ENCODE results near the gene CAMK1. TPM values are rescaled to one million over a fixed set of nuclear protein-coding genes. Genes with fewer than 3 reads are reported as not detected.

CAMK1 gene
- total and polyA plus RNA-seq, 2 of the 4 experiments (the other 2 are of a cell fraction), result 33.3 to 36.4 TPM

GRCh38 chr3:9809239-9809614 is 39.5 kb upstream of the CAMK1 start:
- 100% methylated on average over 1 of the region's 4 CpGs; no CpG with 5 or more reads in 1 of the 2 experiments for WGBS, 2 experiments (ENCODE audit: extremely low coverage in 2 of 2, insufficient read length in 1 of 2)
- no TSS peak for BruUV-seq (replicated peaks)
- Histone ChIP-seq H3K9me3 (ENCODE audit: control insufficient read depth, insufficient read depth, low read length) (no peaks in the 10 kb centered on the region), H3K79me1 (ENCODE audit: low read depth in 1 of 2, low read length in 2 of 2) (peaks cover 0 to 18% of the 10 kb centered on the region in 2 experiments; a peak in 3 of 4 replicates), H3K14ac (replicated peaks; ENCODE audit: low read depth, low read length) (0 out of 2 replicates have a peak overlapping the region, but pooled peaks have one; percentile 11), H4K91ac (ENCODE audit: insufficient read depth, low read depth, low read length) (peak overlapping the region; percentile 66; the same call in 1 of the 2 replicates), H3K9me1 (ENCODE audit: insufficient read depth, low read length) (peaks cover 4% of the 10 kb centered on the region), H2BK5ac (ENCODE audit: low read depth, low read length, poor library complexity, severe bottlenecking) (peak overlapping the region; percentile 9), H2BK120ac (ENCODE audit: low read depth, low read length) (no peak overlapping the region), H2BK20ac (ENCODE audit: low read depth, low read length) (no peak overlapping the region), H3K27me3 (ENCODE audit: control insufficient read depth, insufficient read depth, low read length) (no peaks in the 10 kb centered on the region), H3K56ac (ENCODE audit: extremely low read depth, insufficient read depth, low read length) (no peak overlapping the region), H3K36me3 (ENCODE audit: control insufficient read depth, insufficient read depth, low read length) (peaks cover 35% of the 10 kb centered on the region), H2AFZ (replicated peaks; ENCODE audit: low read length, poor library complexity) (peak overlapping the region; percentile 87), H4K5ac (ENCODE audit: low read depth, low read length) (peak overlapping the region; percentile 7; the same call in 1 of the 2 replicates), H3K23ac (ENCODE audit: low read depth, low read length) (no peak overlapping the region; the same call in 1 of the 2 replicates), H3K27ac (ENCODE audit: insufficient read depth, low read length) (peak overlapping the region; percentile 43; the same call in 1 of the 2 replicates), H3K4ac (ENCODE audit: low read depth, low read length) (peak overlapping the region; percentile 81), H3K18ac (ENCODE audit: low read depth, low read length) (no peak overlapping the region), H3K4me2 (ENCODE audit: low read depth, low read length) (peak overlapping the region; percentile 44), H4K8ac (ENCODE audit: low read depth in 2 of 2, low read length in 2 of 2) (peak overlapping the region; percentile 72 to 93), H3K4me3 (ENCODE audit: insufficient read depth, low read depth, low read length) (no peak overlapping the region), H4K20me1 (ENCODE audit: insufficient read depth, low read length) (peaks cover 17% of the 10 kb centered on the region), H2AK9ac (replicated peaks; ENCODE audit: low read depth, low read length, poor library complexity) (no peak overlapping the region), H3K9ac (ENCODE audit: low read depth, low read length) (0 out of 2 replicates have a peak overlapping the region, but pooled peaks have one; percentile 71), H2BK15ac (ENCODE audit: low read depth, low read length) (no peak overlapping the region), H2AK5ac (ENCODE audit: low read depth, low read length) (peak overlapping the region; percentile 9), H3K4me1 (ENCODE audit: control insufficient read depth, insufficient read depth, low read length) (peaks cover 8% of the 10 kb centered on the region)
- ATAC-seq (ENCODE audit: low read depth), result no peak
- DNase-seq, result no peak
- TF ChIP-seq BHLHE40 (IDR thresholded peaks at IDR 0.05; ENCODE audit: low read depth, low read length), result no peak
- TF ChIP-seq CHD1 (IDR thresholded peaks at IDR 0.05; ENCODE audit: low read depth, low read length), result no peak
- no peak for TF ChIP-seq RCOR1 (IDR thresholded peaks at IDR 0.05; ENCODE audit: insufficient replicate concordance, low read length)
- no peak for TF ChIP-seq POLR2A (IDR thresholded peaks at IDR 0.05; ENCODE audit: low read depth, low read length)
- TF ChIP-seq, protein P1, sequence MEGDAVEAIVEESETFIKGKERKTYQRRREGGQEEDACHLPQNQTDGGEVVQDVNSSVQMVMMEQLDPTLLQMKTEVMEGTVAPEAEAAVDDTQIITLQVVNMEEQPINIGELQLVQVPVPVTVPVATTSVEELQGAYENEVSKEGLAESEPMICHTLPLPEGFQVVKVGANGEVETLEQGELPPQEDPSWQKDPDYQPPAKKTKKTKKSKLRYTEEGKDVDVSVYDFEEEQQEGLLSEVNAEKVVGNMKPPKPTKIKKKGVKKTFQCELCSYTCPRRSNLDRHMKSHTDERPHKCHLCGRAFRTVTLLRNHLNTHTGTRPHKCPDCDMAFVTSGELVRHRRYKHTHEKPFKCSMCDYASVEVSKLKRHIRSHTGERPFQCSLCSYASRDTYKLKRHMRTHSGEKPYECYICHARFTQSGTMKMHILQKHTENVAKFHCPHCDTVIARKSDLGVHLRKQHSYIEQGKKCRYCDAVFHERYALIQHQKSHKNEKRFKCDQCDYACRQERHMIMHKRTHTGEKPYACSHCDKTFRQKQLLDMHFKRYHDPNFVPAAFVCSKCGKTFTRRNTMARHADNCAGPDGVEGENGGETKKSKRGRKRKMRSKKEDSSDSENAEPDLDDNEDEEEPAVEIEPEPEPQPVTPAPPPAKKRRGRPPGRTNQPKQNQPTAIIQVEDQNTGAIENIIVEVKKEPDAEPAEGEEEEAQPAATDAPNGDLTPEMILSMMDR (conservative IDR thresholded peaks at IDR 0.05; ENCODE audit: low read depth, low read length), result no peak
- CTCF ChIA-PET, result interaction anchor here (0.6 to 0.9 kb wide), 2 partner anchors 10 to 35 kb away, joined by 3 read pairs; no protein-coding TSS in a partner anchor
- intact Hi-C loops (cut with micrococcal nuclease), result no loop called here
- in situ Hi-C loops (cut with MboI; ENCODE audit: low sequenced_read_pairs), result no loop called here
- POLR2A ChIA-PET (ENCODE audit: unreplicated experiment), result no interaction called here
- dilution Hi-C loops (cut with HindIII; ENCODE audit: low sequenced_read_pairs, unreplicated experiment), result no loop called here

Data from IMR-90 (cell line).